KMS-11 (cell line): ENCODE results near the gene TMEM37.

Source experiments
- H2AFZ ChIP-seq: fragments of 200-600 bp; sonication (generic); 2 replicates; pipeline ENCODE4 v1.6.1; 2016; ENCODE audit warnings: antibody characterized with exemption, mixed run types, low read depth
- H3K27ac ChIP-seq: fragments of 200-600 bp; sonication (generic); 2 replicates; pipeline ENCODE4 v1.6.1; 2016; ENCODE audit warnings: mild to moderate bottlenecking, mixed run types
- H3K27me3 ChIP-seq: fragments of 200-600 bp; sonication (generic); 2 replicates; pipeline ENCODE4 v1.6.1; 2017; ENCODE audit warnings: mild to moderate bottlenecking, low read depth, mixed run types, moderate library complexity; ENCODE audit not compliant: insufficient read depth
- H3K36me3 ChIP-seq: fragments of 200-600 bp; sonication (generic); 2 replicates; pipeline ENCODE4 v1.6.1; 2017; ENCODE audit warnings: mild to moderate bottlenecking, mixed run types; ENCODE audit not compliant: insufficient read depth
- H3K4me1 ChIP-seq: fragments of 200-600 bp; sonication (generic); 2 replicates; pipeline ENCODE4 v1.6.1; 2016; ENCODE audit warnings: mild to moderate bottlenecking, low read depth, mixed run types; ENCODE audit not compliant: poor library complexity, severe bottlenecking
- H3K4me2 ChIP-seq: fragments of 200-600 bp; sonication (generic); 2 replicates; pipeline ENCODE4 v1.7.0; 2016; ENCODE audit warnings: mild to moderate bottlenecking, mixed run types
- H3K4me3 ChIP-seq: fragments of 200-600 bp; sonication (generic); IDR thresholded peaks from 2 replicates; pipeline ENCODE4 v1.6.1; 2017; ENCODE audit warnings: low read depth, low read length, mixed read lengths; ENCODE audit not compliant: insufficient read depth
- H3K79me2 ChIP-seq: fragments of 200-600 bp; sonication (generic); 2 replicates; pipeline ENCODE4 v1.6.1; 2016; ENCODE audit warnings: low read depth, mixed run types; ENCODE audit not compliant: insufficient read depth
- H3K9ac ChIP-seq: fragments of 200-600 bp; sonication (generic); 2 replicates; pipeline ENCODE4 v1.6.1; 2016; ENCODE audit warnings: mild to moderate bottlenecking, mixed run types
- H4K20me1 ChIP-seq: fragments of 200-600 bp; sonication (generic); 2 replicates; pipeline ENCODE4 v1.6.1; 2016; ENCODE audit warnings: mild to moderate bottlenecking, mixed run types; ENCODE audit not compliant: insufficient read depth
- CTCF ChIP-seq: fragments of 200-600 bp; sonication (generic); conservative IDR thresholded peaks from 2 replicates; pipeline ENCODE4 v1.6.1; 2017; ENCODE audit warnings: low read depth, mild to moderate bottlenecking, antibody characterized with exemption, low read length, moderate library complexity, mixed read lengths

Gene TMEM37

GRCh38 chr2:119435953-119436297, 4.3 kb downstream of the TMEM37 start:
- H2AFZ ChIP-seq, result no peak overlapping the region
- H4K20me1 ChIP-seq, result no peaks in the 10 kb centered on the region
- no peak overlapping the region for H3K4me3 ChIP-seq
- no peaks in the 10 kb centered on the region for H3K27me3 ChIP-seq
- TF ChIP-seq CTCF, result no peak
- peaks cover 3% of the 10 kb centered on the region for H3K4me1 ChIP-seq
- no peak overlapping the region for H3K9ac ChIP-seq
- no peaks in the 10 kb centered on the region for H3K36me3 ChIP-seq
- no peak overlapping the region for H3K27ac ChIP-seq
- H3K4me2 ChIP-seq, result no peak overlapping the region
- H3K79me2 ChIP-seq, result no peaks in the 10 kb centered on the region

GRCh38 chr2:119436993-119437772, 5.5 kb downstream of the TMEM37 start:
- Histone ChIP-seq H2AFZ (no peak overlapping the region), H3K27me3 (no peaks in the 10 kb centered on the region), H3K4me2 (no peak overlapping the region), H4K20me1 (no peaks in the 10 kb centered on the region), H3K4me1 (no peaks in the 10 kb centered on the region), H3K27ac (no peak overlapping the region), H3K36me3 (no peaks in the 10 kb centered on the region), H3K79me2 (no peaks in the 10 kb centered on the region), H3K4me3 (no peak overlapping the region), H3K9ac (no peak overlapping the region)
- no peak for TF ChIP-seq CTCF

- Histone ChIP-seq H3K4me3 (no peak overlapping the region), H2AFZ (no peak overlapping the region), H3K4me1 (no peaks in the 10 kb centered on the region), H3K36me3 (no peaks in the 10 kb centered on the region), H3K27me3 (no peaks in the 10 kb centered on the region), H3K79me2 (no peaks in the 10 kb centered on the region), H4K20me1 (no peaks in the 10 kb centered on the region), H3K4me2 (no peak overlapping the region), H3K27ac (no peak overlapping the region), H3K9ac (no peak overlapping the region)
- no peak for TF ChIP-seq CTCF
Observed at GRCh38 chr2:119438128-119438656, 6.5 kb downstream of the TMEM37 start.

- Histone ChIP-seq H3K79me2 (no peaks in the 10 kb centered on the region), H3K27me3 (no peaks in the 10 kb centered on the region), H3K36me3 (no peaks in the 10 kb centered on the region), H3K9ac (no peak overlapping the region), H3K27ac (no peak overlapping the region), H4K20me1 (no peaks in the 10 kb centered on the region), H3K4me2 (no peak overlapping the region), H3K4me3 (no peak overlapping the region), H3K4me1 (no peaks in the 10 kb centered on the region), H2AFZ (no peak overlapping the region)
- no peak for TF ChIP-seq CTCF
Observed at GRCh38 chr2:119438726-119439284, 7.2 kb downstream of the TMEM37 start.
